ENCODE data around the gene COX8A.

Gene COX8A

GRCh38 chr11:64001484-64002420 lies 27.3 kb downstream of the COX8A start:
- DNase-seq (ENCODE audit: low read depth in 2 of 2), result no peak

GRCh38 chr11:64003807-64004589 lies 29.6 kb downstream of the COX8A start:
- DNase-seq (ENCODE audit: low read depth in 2 of 2), result no peak

- DNase-seq (ENCODE audit: low read depth in 2 of 2), result no peak
Measured at GRCh38 chr11:64004590-64004984, 30.2 kb downstream of the COX8A start.

DNA sequence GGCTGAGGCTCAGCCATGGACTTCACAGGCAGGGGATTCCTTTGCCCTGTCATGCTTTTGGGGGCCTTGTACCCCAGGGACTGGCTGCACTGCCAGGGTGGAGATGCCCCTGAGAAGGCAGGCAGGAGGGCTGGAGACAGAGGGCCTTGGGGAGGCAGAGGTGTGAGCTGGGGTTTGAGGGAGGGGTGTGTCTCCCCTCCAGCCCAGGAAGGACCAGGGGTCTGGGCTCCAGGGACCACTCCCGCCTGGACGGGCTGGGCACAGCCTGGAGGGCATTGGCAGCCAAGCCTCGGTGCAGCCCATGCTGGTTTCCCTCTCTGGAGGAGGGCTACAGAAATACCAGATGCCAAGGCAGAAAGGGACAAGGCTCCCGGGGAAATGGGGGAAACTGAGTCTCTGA lies 31.3 kb downstream of the COX8A start:
- DNase-seq (ENCODE audit: low read depth in 2 of 2), result no peak

GRCh38 chr11:64006398-64006797 lies 32.0 kb downstream of the COX8A start:
- DNase-seq (ENCODE audit: low read depth in 2 of 2), result no peak

- no peak for DNase-seq (ENCODE audit: low read depth in 2 of 2)
Measured at GRCh38 chr11:64007160-64007628, 32.8 kb downstream of the COX8A start.

DNA sequence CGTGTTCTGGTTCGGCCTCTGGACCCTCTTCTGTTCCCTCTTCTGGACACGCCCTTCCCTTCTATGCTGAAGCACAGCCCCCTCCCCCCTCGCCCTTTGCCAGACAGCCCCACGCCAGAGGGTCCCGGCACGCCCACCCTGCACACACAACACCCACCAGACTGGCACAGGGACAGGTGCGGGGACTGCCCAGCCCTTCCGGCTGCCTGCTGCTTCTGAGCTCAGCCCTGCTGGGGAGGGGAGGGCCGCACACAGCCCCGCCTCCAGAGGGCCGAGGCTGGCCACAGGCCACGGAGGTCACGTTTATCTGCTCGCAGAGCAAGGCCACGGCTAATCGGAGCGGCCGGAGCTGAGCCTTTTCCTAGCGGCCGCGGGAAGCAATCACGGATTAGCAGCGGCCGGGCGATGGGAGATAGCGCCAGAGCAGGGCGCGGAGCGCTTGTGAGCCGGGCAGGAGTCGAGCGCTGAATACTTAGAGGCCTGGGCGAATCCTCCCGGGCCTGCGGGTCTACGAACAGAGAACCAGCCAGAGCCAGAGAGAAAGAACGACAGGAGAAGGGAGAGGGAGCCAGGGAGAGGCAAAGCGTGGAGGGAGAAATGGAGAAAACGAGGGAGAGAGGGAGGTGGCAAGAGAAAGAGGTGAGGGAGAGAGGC lies 33.3 kb downstream of the COX8A start:
- DNase-seq (ENCODE audit: low read depth in 2 of 2), result no peak

- no peak for DNase-seq (ENCODE audit: low read depth in 2 of 2)
Measured at GRCh38 chr11:64008283-64008913, 34.0 kb downstream of the COX8A start.

DNA sequence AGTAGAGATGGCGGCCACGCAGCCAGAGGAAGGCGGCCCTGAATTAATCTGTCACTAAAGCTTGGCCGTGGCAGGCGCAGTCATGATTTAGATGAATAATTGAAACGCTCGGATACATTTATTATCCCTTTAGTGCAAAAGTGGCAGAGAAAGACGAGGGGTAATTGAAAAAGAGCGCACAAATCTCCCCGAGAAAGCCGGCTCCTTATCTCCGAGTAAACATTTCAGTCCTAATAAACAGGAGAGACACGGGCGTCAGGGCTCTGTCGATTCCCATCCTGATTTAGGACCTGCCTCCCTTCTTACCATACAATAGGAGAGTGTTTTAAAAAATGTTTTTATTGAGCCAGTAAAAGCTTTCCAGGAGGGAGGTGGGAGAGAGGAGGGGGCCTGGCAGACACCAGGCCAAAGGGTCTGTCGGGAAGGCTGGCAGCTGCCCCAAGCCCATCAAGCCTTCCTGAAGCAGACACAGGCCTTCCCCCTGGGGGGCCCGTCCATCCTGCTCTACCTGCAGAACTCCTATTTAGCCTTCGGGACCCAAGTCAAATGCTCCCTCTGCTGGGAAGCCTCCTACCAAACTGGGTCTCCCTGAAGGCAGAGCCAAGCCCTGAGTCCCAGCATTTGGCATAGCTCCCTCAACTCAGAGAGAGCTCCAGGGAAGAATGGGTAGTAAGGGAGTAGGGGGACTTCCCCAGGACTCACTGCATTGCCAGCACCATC lies 34.7 kb downstream of the COX8A start:
- DNase-seq (ENCODE audit: low read depth in 2 of 2), result no peak

GRCh38 chr11:64009710-64010109 lies 35.3 kb downstream of the COX8A start:
- DNase-seq (ENCODE audit: low read depth in 2 of 2), result no peak

- no peak for DNase-seq (ENCODE audit: low read depth in 2 of 2)
Measured at GRCh38 chr11:64010783-64011182, 36.4 kb downstream of the COX8A start.

DNA sequence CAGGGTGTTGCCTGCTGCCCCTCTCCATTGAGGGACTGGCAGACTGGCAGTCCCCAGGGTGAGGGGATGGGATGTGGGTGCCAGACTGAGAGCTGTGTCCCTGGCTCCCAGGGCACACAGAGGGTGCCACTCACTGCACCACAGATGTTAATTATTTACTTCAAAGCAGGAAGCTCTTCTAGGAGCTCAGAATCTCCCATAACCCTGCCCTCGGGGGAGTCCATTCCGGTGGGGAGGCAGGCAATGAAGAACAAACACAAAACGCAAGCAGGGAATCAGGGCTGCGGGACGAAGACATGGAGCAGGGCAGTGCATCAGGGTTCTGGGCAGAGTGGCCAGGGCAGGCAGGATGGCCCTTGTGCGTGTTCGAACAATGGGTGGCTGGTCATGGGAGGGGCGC lies 37.0 kb downstream of the COX8A start:
- DNase-seq (ENCODE audit: low read depth in 2 of 2), result no peak

DNA sequence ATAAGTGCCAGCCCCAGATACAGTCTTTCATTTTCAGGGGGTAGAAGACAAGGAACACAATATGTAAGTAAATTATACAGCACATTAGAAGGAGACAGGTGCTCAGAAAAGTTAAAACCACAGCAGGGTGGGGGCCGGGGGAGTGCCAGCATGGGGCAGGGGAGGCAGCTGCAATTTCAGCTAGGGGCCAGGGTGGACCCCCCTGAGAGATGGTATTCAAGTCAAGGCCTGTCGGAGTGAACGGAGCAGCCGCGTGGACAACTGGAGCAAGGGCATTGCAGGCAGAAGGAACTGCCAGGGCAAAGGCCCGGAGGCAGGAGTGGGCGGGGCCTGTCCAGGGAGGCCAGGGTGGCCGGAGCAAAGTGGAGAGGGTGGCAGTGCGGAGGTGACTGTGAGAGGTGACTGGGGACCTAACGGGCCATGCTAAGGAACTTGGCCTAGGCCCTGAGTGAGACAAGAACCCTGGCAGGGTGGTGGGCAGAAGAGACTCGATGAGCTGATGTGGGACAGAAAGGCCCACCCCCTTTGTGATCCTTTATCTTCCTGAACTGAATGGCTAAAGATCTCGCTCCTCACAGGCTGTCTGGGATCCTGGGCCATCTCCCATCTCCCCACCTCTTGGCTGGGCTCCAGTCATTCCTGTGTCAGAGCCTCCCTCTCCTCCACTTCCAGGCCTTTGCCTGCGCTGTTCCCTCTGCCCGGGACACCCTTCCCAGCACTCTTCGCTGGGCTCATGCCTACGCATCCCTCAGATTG lies 38.9 kb downstream of the COX8A start:
- no peak for DNase-seq (ENCODE audit: low read depth in 2 of 2)

DNA sequence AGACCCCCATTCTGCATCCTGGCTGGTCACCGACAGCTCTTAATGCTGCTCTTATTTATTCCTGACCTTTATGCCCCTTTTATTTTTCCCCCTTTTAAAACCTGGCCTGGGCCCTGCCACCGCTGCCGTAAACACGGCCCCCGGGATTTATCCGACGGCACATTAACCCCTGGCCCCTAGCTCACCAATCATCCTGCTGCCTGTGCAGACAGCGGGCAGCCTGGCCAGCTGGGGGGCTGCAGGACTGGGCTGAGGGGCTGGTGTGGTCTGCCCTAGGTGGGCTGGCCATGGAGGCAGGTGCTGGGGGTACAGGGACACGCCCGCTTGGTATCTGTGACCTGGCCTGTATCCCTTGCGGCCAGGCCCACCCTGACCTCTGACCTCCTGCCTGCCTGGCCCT lies 39.9 kb downstream of the COX8A start:
- DNase-seq (ENCODE audit: low read depth in 2 of 2), result no peak

- no peak for DNase-seq (ENCODE audit: low read depth in 2 of 2)
Measured at GRCh38 chr11:64015510-64015909, 41.1 kb downstream of the COX8A start.

DNA sequence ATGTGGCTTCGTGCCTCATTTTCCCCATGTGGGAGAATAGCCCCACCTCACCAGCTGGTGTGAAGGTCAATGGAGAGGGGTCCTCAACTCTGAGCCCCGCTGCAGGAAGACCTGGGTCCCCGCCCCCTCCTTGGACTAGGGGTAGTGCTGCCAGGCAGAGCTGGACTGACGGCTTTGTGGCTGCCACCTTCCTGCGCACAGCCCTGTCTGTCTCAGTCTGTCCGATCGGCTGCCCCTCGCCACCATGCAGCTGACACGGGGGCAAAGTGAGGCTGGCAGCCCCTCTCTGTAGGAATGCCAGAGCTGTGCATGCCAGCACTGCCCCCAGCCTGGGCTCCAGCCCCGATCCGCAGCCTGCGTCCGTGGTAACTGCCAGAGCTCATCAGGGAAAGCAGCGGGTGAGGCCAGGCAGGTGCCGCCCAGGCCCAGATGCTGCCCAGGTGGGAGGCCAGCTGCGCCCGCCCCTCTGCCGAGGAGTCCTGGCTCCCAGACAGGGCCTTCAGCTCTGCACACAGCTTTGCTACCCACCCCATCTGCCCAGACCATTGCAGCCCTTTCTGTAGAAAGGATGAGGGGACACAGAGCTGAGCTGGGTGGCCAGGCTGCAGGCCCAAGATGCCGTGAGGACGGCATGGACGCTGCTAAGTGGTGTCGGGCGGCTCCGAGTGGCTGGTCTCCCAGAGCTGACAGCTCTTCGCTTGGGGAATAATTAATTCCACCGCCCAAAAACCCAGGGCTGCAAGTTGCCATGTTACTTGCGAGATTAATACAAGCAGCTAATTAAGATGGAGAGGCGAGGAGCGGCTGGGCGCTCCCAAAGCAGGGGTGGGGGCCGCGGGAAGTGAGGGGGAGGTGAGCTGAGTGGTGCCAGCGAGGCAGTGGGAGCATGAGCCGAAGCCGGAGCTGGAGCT lies 41.8 kb downstream of the COX8A start:
- no peak for DNase-seq (ENCODE audit: low read depth in 2 of 2)

DNA sequence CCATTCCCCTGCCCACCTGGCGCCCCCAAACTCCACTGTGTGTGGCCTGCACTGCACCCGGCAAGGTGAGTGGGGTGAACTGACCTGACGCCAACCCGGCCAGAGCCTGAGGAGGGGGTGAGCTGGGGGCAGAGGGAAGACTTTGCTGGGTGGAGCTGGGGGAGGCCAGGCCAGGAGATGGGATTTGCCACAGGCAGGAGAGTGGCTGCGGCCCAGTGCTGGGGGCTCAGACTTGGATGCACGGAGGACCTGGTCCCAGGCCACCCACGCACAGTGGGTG lies 43.5 kb downstream of the COX8A start:
- DNase-seq (ENCODE audit: low read depth in 2 of 2), result no peak

DNA sequence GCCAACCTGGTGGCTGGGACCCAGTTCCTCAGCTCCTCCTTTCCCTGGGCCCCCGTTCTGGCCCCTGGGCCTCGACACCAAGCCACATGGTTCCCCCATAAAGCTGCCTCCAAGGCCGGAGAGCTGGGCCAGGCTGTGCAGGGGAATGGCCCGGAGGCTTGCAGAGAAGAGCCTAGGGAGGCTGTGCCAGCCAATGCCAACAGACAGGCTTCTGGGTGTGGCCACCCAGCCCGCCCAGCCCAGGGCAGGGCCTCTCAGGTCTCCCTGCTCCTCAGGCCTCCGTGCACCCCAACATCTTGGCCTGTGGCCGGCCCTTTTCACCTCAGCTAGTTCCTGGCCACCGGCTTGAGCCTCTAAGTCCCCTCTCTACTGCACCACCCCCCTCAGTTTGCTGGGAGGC lies 43.9 kb downstream of the COX8A start:
- no peak for DNase-seq (ENCODE audit: low read depth in 2 of 2)
